Stimulated activated CD8-positive, alpha-beta memory T cell treated with anti-CD3 and anti-CD28 coated beads, Interleukin-15, amount 100 ng/mL, for 24 hours (primary cell): ENCODE data around the gene ZNF827.

ENCODE experiments used
- DNase-seq: peaks from one replicate; pipeline ENCODE4 v3.0.0-alpha.2; 2020; ENCODE audit warnings: low read depth

Gene ZNF827

GRCh38 chr4:145716200-145716599, 222.4 kb downstream of the ZNF827 start:
- no peak for DNase-seq

- no peak for DNase-seq
These were observed 228.8 kb downstream of the ZNF827 start for GRCh38 chr4:145709843-145710242.

- DNase-seq, result no peak
These were observed 229.3 kb downstream of the ZNF827 start for GRCh38 chr4:145709336-145709735.
